Neural cell (in vitro differentiated cells): ENCODE data around the gene DOCK4. TPM values are rescaled to one million over a fixed set of nuclear protein-coding genes. Genes with fewer than 3 reads are reported as not detected.

Experiments
- H2AFZ ChIP-seq: fragments of 200-600, 300-800 bp; sonication (generic), shearing (Covaris generic); 2 replicates; pipeline ENCODE4 v1.6.0; 2014; ENCODE audit warnings: low read depth, mild to moderate bottlenecking, antibody characterized with exemption, low read length, moderate library complexity
- H3F3A ChIP-seq: fragments of 200-600 bp; shearing (Covaris generic); 2 replicates; pipeline ENCODE4 v1.6.1; 2016; ENCODE audit warnings: mild to moderate bottlenecking, moderate library complexity, mixed read lengths, antibody characterized with exemption, low read length; ENCODE audit not compliant: insufficient read depth, poor library complexity, severe bottlenecking
- H3K27ac ChIP-seq: fragments of 200-600, 300-800 bp; sonication (generic), shearing (Covaris generic); 2 replicates; pipeline ENCODE4 v1.5.1; 2014; ENCODE audit warnings: mild to moderate bottlenecking, low read length, moderate library complexity
- H3K27me3 ChIP-seq: fragments of 300-800, 200-600 bp; sonication (generic), shearing (Covaris generic); 2 replicates; pipeline ENCODE4 v1.6.0; 2014; ENCODE audit warnings: mild to moderate bottlenecking, low read depth, low read length, moderate library complexity; ENCODE audit not compliant: insufficient read depth
- H3K36me3 ChIP-seq: fragments of 300-800, 200-600 bp; sonication (generic), shearing (Covaris generic); 2 replicates; pipeline ENCODE4 v1.5.1; 2014; ENCODE audit warnings: mild to moderate bottlenecking, antibody characterized with exemption, low read length, moderate library complexity; ENCODE audit not compliant: insufficient read depth
- H3K4me2 ChIP-seq: fragments of 300-800, 200-600 bp; sonication (generic), shearing (Covaris generic); 2 replicates; pipeline ENCODE4 v1.6.0; 2014; ENCODE audit warnings: mild to moderate bottlenecking, low read length
- H3K4me3 ChIP-seq: fragments of 300-800, 200-600 bp; sonication (generic), shearing (Covaris generic); 2 replicates; pipeline ENCODE4 v1.5.1; 2014; ENCODE audit warnings: mild to moderate bottlenecking, low read length, moderate library complexity
- H3K79me2 ChIP-seq: fragments of 200-600 bp; shearing (Covaris generic); replicated peaks from 2 replicates; pipeline ENCODE4 v1.6.0; 2014; ENCODE audit warnings: mild to moderate bottlenecking, low read length, moderate library complexity; ENCODE audit not compliant: insufficient read depth
- H3K9ac ChIP-seq: fragments of 300-800, 200-600 bp; sonication (generic), shearing (Covaris generic); 2 replicates; pipeline ENCODE4 v1.6.1; 2016; ENCODE audit warnings: mild to moderate bottlenecking, low read length, mixed read lengths
- H3K9me2 ChIP-seq: fragments of 200-600 bp; shearing (Covaris generic); 2 replicates; pipeline ENCODE4 v1.6.1; 2016; ENCODE audit warnings: mild to moderate bottlenecking, low read length, mixed read lengths; ENCODE audit not compliant: insufficient read depth
- H3K9me3 ChIP-seq: fragments of 200-600, 300-800 bp; sonication (generic), shearing (Covaris generic); 2 replicates; pipeline ENCODE4 v1.6.1; 2016; ENCODE audit warnings: mild to moderate bottlenecking, mixed run types, low read length, moderate library complexity, mixed read lengths
- H4K20me1 ChIP-seq: fragments of 200-600 bp; shearing (Covaris generic); 2 replicates; pipeline ENCODE4 v1.6.1; 2016; ENCODE audit warnings: mild to moderate bottlenecking, mixed run types; ENCODE audit not compliant: insufficient read depth
- EP300 ChIP-seq: fragments of 450-650 bp; conservative IDR thresholded peaks from 2 replicates; pipeline ENCODE4 v1.6.1; 2014; ENCODE audit warnings: antibody characterized with exemption, mild to moderate bottlenecking, moderate library complexity; ENCODE audit not compliant: poor library complexity, severe bottlenecking
- EZH2 ChIP-seq: fragments of 200-600, 300-800 bp; shearing (Covaris generic), sonication (generic); IDR thresholded peaks from 2 replicates; pipeline ENCODE4 v1.6.1; 2014; ENCODE audit warnings: antibody characterized with exemption, low read length, borderline replicate concordance, mild to moderate bottlenecking; ENCODE audit not compliant: insufficient read depth, poor library complexity, severe bottlenecking
- MXI1 ChIP-seq: fragments of 450-650 bp; conservative IDR thresholded peaks from 2 replicates; pipeline ENCODE4 v1.6.1; 2014; ENCODE audit warnings: antibody characterized with exemption, mild to moderate bottlenecking; ENCODE audit not compliant: poor library complexity, severe bottlenecking
- POLR2AphosphoS5 ChIP-seq: IDR thresholded peaks from 2 replicates; pipeline ENCODE4 v1.6.1; 2012
- RAD21 ChIP-seq: fragments of 450-650 bp; conservative IDR thresholded peaks from 2 replicates; pipeline ENCODE4 v1.6.1; 2014; ENCODE audit warnings: antibody characterized with exemption, mild to moderate bottlenecking, moderate library complexity
- REST ChIP-seq: IDR thresholded peaks from 2 replicates; pipeline ENCODE4 v1.6.1; 2012; ENCODE audit warnings: borderline replicate concordance
- SMC3 ChIP-seq: fragments of 450-650 bp; conservative IDR thresholded peaks from 2 replicates; pipeline ENCODE4 v1.6.1; 2014; ENCODE audit warnings: antibody characterized with exemption, mild to moderate bottlenecking, moderate library complexity; ENCODE audit not compliant: poor library complexity
- TAF1 ChIP-seq: IDR thresholded peaks from 2 replicates; pipeline ENCODE4 v1.6.1; 2012; ENCODE audit warnings: low read depth
- polyA plus RNA-seq: library from polyadenylated mRNA; depleted of rRNA; stranded (reverse); fragments of >200 nt; gene quantifications from 2 replicates; pipeline ENCODE4 v1.2.3, GENCODE V29; 2014
- TF ChIP-seq, protein P1 (sequence below): fragments of 450-650 bp; IDR thresholded peaks from 2 replicates; pipeline ENCODE4 v1.5.1; 2014; ENCODE audit warnings: antibody characterized with exemption, mild to moderate bottlenecking, moderate library complexity; ENCODE audit not compliant: poor library complexity, severe bottlenecking

The DOCK4 gene
- polyA plus RNA-seq, 1 donor from 2014 or later, result 28.1 TPM

DNA sequence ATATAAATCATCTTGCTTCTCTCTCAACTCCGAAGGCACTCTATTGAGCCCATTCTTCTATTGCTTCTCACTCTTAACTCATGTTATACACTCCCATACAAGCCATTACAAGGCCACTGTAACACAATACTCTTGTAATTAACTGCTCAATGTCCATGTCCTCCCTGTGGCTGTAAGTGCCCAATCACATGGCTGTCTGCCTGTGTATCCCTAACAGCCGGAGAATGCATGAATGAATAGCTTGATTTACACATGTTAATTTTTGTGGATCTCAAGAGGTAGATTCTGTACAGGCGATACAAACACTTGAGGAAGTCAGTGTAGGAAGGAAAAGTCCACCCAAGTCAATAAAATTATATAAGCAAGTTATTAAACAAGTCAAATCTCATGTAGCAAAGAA, 215.6 kb downstream of the DOCK4 start:
- Histone ChIP-seq H4K20me1 (no peaks in the 10 kb centered on the region), H3F3A (no peaks in the 10 kb centered on the region), H3K4me3 (no peak overlapping the region), H3K9ac (no peak overlapping the region), H3K4me2 (no peak overlapping the region), H3K27me3 (no peaks in the 10 kb centered on the region), H3K9me2 (no peaks in the 10 kb centered on the region), H3K9me3 (no peaks in the 10 kb centered on the region), H3K79me2 (no peaks in the 10 kb centered on the region), H3K36me3 (peaks cover 6% of the 10 kb centered on the region), H2AFZ (no peak overlapping the region), H3K27ac (no peak overlapping the region)
- TF ChIP-seq EP300, result no peak
- TF ChIP-seq SMC3, result no peak

GRCh38 chr7:111987886-111988285, 218.3 kb downstream of the DOCK4 start:
- Histone ChIP-seq H3F3A (no peaks in the 10 kb centered on the region), H3K9me3 (no peaks in the 10 kb centered on the region), H3K9ac (no peak overlapping the region), H3K9me2 (no peaks in the 10 kb centered on the region), H3K79me2 (no peaks in the 10 kb centered on the region), H4K20me1 (no peaks in the 10 kb centered on the region), H3K36me3 (peaks cover 6% of the 10 kb centered on the region), H3K4me2 (no peak overlapping the region), H3K27me3 (no peaks in the 10 kb centered on the region), H3K27ac (no peak overlapping the region), H3K4me3 (no peak overlapping the region), H2AFZ (no peak overlapping the region)
- no peak for TF ChIP-seq REST
- TF ChIP-seq MXI1, result no peak

- no peaks in the 10 kb centered on the region for H4K20me1 ChIP-seq
- peaks cover under 1% of the 10 kb centered on the region for H3K36me3 ChIP-seq
- no peaks in the 10 kb centered on the region for H3F3A ChIP-seq
- H3K4me3 ChIP-seq, result no peak overlapping the region
- H3K9me3 ChIP-seq, result no peaks in the 10 kb centered on the region
- no peaks in the 10 kb centered on the region for H3K9me2 ChIP-seq
- no peak overlapping the region for H3K27ac ChIP-seq
- H2AFZ ChIP-seq, result no peak overlapping the region
- no peaks in the 10 kb centered on the region for H3K79me2 ChIP-seq
- no peak overlapping the region for H3K9ac ChIP-seq
- H3K4me2 ChIP-seq, result no peak overlapping the region
- no peaks in the 10 kb centered on the region for H3K27me3 ChIP-seq
- TF ChIP-seq RAD21 (no peak), EZH2 (no peak), TAF1 (no peak), POLR2AphosphoS5 (no peak), SMC3 (no peak), MXI1 (no peak), EP300 (no peak)
- TF ChIP-seq, protein P1, sequence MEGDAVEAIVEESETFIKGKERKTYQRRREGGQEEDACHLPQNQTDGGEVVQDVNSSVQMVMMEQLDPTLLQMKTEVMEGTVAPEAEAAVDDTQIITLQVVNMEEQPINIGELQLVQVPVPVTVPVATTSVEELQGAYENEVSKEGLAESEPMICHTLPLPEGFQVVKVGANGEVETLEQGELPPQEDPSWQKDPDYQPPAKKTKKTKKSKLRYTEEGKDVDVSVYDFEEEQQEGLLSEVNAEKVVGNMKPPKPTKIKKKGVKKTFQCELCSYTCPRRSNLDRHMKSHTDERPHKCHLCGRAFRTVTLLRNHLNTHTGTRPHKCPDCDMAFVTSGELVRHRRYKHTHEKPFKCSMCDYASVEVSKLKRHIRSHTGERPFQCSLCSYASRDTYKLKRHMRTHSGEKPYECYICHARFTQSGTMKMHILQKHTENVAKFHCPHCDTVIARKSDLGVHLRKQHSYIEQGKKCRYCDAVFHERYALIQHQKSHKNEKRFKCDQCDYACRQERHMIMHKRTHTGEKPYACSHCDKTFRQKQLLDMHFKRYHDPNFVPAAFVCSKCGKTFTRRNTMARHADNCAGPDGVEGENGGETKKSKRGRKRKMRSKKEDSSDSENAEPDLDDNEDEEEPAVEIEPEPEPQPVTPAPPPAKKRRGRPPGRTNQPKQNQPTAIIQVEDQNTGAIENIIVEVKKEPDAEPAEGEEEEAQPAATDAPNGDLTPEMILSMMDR, result no peak
These were observed 218.9 kb downstream of the DOCK4 start for GRCh38 chr7:111987115-111987826.
